HepG2 (cell line): ENCODE measurements around the gene UCKL1. TPM values are rescaled to one million over a fixed set of nuclear protein-coding genes. Genes with fewer than 3 reads are reported as not detected.
A peak's percentile ranks its signal among the peaks of the same experiment; 100 is the strongest.

Source experiments
- HIC2 ChIP-seq: sonication (generic); formaldehyde crosslinking; IDR thresholded peaks from 2 replicates; pipeline ENCODE4 v1.9.0; 2022; ENCODE audit warnings: low read depth, missing genetic modification reagents
- HNRNPLL ChIP-seq: fragments of 200-400 bp; formaldehyde crosslinking; IDR thresholded peaks from 2 replicates; pipeline ENCODE4 v1.6.1; 2017; ENCODE audit warnings: mild to moderate bottlenecking, low read depth, low read length; ENCODE audit not compliant: poor library complexity, severe bottlenecking
- SAFB2 ChIP-seq: sonication (generic); formaldehyde crosslinking; IDR thresholded peaks from 2 replicates; pipeline ENCODE4 v1.5.1; 2020; ENCODE audit warnings: missing genetic modification reagents, low read depth, mild to moderate bottlenecking, borderline replicate concordance
- ZNF326 ChIP-seq: sonication (generic); formaldehyde crosslinking; IDR thresholded peaks from 2 replicates; pipeline ENCODE4 v1.4.0; 2020; ENCODE audit warnings: missing genetic modification reagents, borderline replicate concordance
- ZNF550 ChIP-seq: sonication (generic); formaldehyde crosslinking; IDR thresholded peaks from 2 replicates; pipeline ENCODE4 v1.4.0; 2020; ENCODE audit warnings: mild to moderate bottlenecking, missing genetic modification reagents, borderline replicate concordance
- ZNF563 ChIP-seq: sonication (generic); formaldehyde crosslinking; IDR thresholded peaks from 2 replicates; pipeline ENCODE4 v1.8.0; 2022; ENCODE audit warnings: mild to moderate bottlenecking, moderate library complexity, missing genetic modification reagents
- ZNF687 ChIP-seq: sonication (generic); formaldehyde crosslinking; IDR thresholded peaks from 2 replicates; pipeline ENCODE4 v1.5.1; 2020; ENCODE audit warnings: mild to moderate bottlenecking, missing genetic modification reagents, moderate library complexity
- ZNF746 ChIP-seq: sonication (generic); formaldehyde crosslinking; IDR thresholded peaks from 2 replicates; pipeline ENCODE4 v1.8.0; 2022; ENCODE audit warnings: mild to moderate bottlenecking, missing genetic modification reagents
- polyA plus RNA-seq, 8 experiments: library from polyadenylated mRNA; depleted of rRNA in 3 of 8; stranded (reverse) in 7 of 8; unstranded in 1 of 8; fragments of >200 nt; fragmentation: Illumina TruSeq in 4 of 8; extraction: Trizol in 4 of 8; gene quantifications; 2 replicates each; pipeline versions ENCODE4 v1.2.1 to v1.2.3, GENCODE V29; 2011 to 2016; ENCODE audit warnings: low read depth in 4 of 8, missing spikeins in 1 of 8, mixed read lengths in 1 of 8; ENCODE audit not compliant: insufficient read depth in 1 of 8
- total RNA-seq, 5 experiments: library from RNA; depleted of rRNA; stranded (reverse); fragments of >200 nt; fragmentation: Illumina TruSeq; extraction: Trizol; gene quantifications; 2 replicates each; pipeline ENCODE4 v1.2.3, GENCODE V29; 2016; ENCODE audit warnings: low read depth in 1 of 5
- TF ChIP-seq, protein P1 (sequence below), 2 experiments: sonication (generic) in 1 of 2; formaldehyde crosslinking in 1 of 2; IDR thresholded peaks; 2 replicates each; pipeline versions ENCODE4 v1.6.1 to v1.9.0; 2014 to 2022; ENCODE audit warnings: antibody characterized with exemption in 1 of 2, borderline replicate concordance in 1 of 2, inconsistent platforms in 1 of 2, low read depth in 1 of 2, missing genetic modification reagents in 1 of 2

UCKL1 gene
- total and polyA plus RNA-seq, 2 of the 13 experiments (the other 11 are each of a cell fraction or from before 2014, with no cell fraction given) = 50.2 to 126 TPM

DNA sequence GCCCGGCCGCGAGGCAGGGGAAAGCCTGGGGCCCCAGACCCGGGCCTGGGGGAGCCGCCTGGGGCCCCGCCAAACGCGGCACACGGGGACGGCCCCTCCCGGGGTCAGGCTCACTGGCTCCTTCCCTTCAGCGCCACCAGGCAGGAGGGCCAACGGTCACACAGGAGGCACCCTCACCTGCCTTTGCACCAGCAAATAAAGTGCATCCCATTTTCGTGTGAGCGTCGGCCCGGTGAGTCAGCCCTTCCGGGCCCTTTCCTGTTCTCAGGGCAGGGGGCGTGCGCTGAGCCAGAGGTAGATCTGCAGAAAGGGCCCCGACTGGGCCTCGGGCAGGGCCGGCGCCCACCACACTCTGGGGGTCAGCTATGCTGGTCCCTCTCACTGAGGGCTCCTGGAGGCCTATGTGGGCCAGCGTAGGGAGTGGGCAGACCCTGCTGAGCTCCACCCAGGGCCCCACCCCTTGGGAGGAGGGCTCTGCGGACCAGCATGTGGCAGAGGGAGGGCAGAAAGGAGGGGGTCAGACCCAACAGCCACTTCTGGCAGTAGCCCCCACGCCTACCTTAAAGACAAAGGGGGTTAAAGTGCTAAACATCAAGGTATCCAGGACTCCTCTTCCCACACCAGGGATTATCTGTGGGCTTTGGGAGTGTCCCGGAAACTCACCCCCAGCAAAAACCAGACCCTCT is 931 bp upstream of the UCKL1 start (continued):
- TF ChIP-seq ZNF563 = no peak
- TF ChIP-seq, protein P1, sequence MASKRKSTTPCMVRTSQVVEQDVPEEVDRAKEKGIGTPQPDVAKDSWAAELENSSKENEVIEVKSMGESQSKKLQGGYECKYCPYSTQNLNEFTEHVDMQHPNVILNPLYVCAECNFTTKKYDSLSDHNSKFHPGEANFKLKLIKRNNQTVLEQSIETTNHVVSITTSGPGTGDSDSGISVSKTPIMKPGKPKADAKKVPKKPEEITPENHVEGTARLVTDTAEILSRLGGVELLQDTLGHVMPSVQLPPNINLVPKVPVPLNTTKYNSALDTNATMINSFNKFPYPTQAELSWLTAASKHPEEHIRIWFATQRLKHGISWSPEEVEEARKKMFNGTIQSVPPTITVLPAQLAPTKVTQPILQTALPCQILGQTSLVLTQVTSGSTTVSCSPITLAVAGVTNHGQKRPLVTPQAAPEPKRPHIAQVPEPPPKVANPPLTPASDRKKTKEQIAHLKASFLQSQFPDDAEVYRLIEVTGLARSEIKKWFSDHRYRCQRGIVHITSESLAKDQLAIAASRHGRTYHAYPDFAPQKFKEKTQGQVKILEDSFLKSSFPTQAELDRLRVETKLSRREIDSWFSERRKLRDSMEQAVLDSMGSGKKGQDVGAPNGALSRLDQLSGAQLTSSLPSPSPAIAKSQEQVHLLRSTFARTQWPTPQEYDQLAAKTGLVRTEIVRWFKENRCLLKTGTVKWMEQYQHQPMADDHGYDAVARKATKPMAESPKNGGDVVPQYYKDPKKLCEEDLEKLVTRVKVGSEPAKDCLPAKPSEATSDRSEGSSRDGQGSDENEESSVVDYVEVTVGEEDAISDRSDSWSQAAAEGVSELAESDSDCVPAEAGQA (IDR thresholded peaks at IDR 0.05; ENCODE audit: low read depth) = no peak
- TF ChIP-seq, protein P1 (CRISPR knock-in tag; IDR thresholded peaks at IDR 0.05; ENCODE audit: borderline replicate concordance) = no peak
- no peak for TF ChIP-seq ZNF550 (CRISPR knock-in tag)
- TF ChIP-seq ZNF326 (CRISPR knock-in tag) = peak; percentile 94
- TF ChIP-seq ZNF687 (CRISPR knock-in tag) = peak; percentile 77; the same call in 1 of the 2 replicates
- TF ChIP-seq SAFB2 (CRISPR knock-in tag) = no peak
- TF ChIP-seq ZNF746 (CRISPR knock-in tag) = peak; percentile 98
- TF ChIP-seq HIC2 (CRISPR knock-in tag) = no peak
- peak; percentile 69 for TF ChIP-seq HNRNPLL
- TF ChIP-seq, all 625 proteins: peak for 270
